Astrocyte (in vitro differentiated cells and primary cell): ENCODE data around the gene CEACAM16.

Source experiments
- EZH2 ChIP-seq: IDR thresholded peaks from 2 replicates; pipeline ENCODE4 v1.6.1; 2012; ENCODE audit warnings: mild to moderate bottlenecking, low read length, inconsistent platforms; ENCODE audit not compliant: insufficient read depth
- TF ChIP-seq, protein P1 (sequence below): IDR thresholded peaks from 2 replicates; pipeline ENCODE4 v1.5.1; 2011; ENCODE audit warnings: low read depth, mild to moderate bottlenecking, inconsistent platforms, low read length, moderate library complexity; ENCODE audit not compliant: insufficient read depth

DNA sequence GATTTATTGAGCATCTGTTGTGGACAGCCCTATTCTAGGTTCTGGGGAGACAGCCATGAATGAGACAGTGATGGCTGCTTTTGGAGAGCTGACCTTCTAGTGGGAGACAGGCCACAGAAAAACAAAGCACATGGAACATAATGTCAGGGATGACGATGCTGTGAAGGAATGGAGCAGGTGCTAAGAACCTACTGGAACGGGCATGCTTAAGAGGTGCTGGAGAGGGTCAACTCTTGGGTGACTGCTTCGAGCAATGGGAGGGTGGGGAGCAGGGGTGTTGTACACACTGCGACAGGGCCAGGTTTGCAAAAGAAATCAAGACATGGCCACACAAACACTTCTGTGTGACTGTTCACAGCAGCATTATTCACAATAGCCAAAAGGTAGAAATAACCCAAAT is 12.1 kb upstream of the CEACAM16 start:
- TF ChIP-seq, protein P1, sequence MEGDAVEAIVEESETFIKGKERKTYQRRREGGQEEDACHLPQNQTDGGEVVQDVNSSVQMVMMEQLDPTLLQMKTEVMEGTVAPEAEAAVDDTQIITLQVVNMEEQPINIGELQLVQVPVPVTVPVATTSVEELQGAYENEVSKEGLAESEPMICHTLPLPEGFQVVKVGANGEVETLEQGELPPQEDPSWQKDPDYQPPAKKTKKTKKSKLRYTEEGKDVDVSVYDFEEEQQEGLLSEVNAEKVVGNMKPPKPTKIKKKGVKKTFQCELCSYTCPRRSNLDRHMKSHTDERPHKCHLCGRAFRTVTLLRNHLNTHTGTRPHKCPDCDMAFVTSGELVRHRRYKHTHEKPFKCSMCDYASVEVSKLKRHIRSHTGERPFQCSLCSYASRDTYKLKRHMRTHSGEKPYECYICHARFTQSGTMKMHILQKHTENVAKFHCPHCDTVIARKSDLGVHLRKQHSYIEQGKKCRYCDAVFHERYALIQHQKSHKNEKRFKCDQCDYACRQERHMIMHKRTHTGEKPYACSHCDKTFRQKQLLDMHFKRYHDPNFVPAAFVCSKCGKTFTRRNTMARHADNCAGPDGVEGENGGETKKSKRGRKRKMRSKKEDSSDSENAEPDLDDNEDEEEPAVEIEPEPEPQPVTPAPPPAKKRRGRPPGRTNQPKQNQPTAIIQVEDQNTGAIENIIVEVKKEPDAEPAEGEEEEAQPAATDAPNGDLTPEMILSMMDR: no peak
- no peak for TF ChIP-seq EZH2
